B cell (primary cell): ENCODE measurements around the gene EFNA2. TPM values are rescaled to one million over a fixed set of nuclear protein-coding genes. Genes with fewer than 3 reads are reported as not detected.
"Not testable (repeated sequence)": the region's sequence is repeated elsewhere in the genome, so short reads cannot be mapped to it uniquely, and the experiment has no call there.

Source experiments
- ATAC-seq: fragments of 200-7000 bp; cut with Tn5 transposase; one replicate; pipeline ENCODE4 v1.10.0; 2021; ENCODE audit warnings: low read depth, mild to moderate bottlenecking, moderate number of reproducible peaks, moderate library complexity
- CTCF ChIA-PET: fragments of 350-600 bp; sonication (Branson Sonifier 250); formaldehyde crosslinking; loops from one replicate; lab custom pipeline; 2021; ENCODE audit warnings: antibody characterized with exemption, inconsistent platforms; lab: Charles Lee
- POLR2A ChIA-PET: fragments of 350-600 bp; sonication (Branson Sonifier 250); formaldehyde crosslinking; loops from one replicate; lab custom pipeline; 2021; ENCODE audit warnings: antibody characterized with exemption; lab: Charles Lee
- DNase-seq: peaks from one replicate; pipeline ENCODE4 v3.0.0; 2013
- H2AFZ ChIP-seq: 2 replicates; pipeline ENCODE4 v1.6.1; 2012; ENCODE audit warnings: mild to moderate bottlenecking, low read depth, low read length; ENCODE audit not compliant: insufficient read depth, poor library complexity, severe bottlenecking
- H3K27ac ChIP-seq, 2 donors: 1 replicate in 1 of 2; 2 replicates in 1 of 2; pipeline ENCODE4 v1.5.1; 2012 to 2013; ENCODE audit warnings: low read length in 2 of 2, mild to moderate bottlenecking in 2 of 2, moderate library complexity in 1 of 2
- H3K27me3 ChIP-seq, 4 experiments: fragments of 200-600 bp in 1 of 4; sonication (generic) in 1 of 4; replicated peaks in 1 of 4; 1 replicate in 2 of 4; 2 replicates in 2 of 4; pipeline versions ENCODE4 v1.6.1 to v1.7.0; 2013 to 2016; ENCODE audit warnings: low read length in 3 of 4, mild to moderate bottlenecking in 2 of 4, mixed read lengths in 1 of 4, moderate library complexity in 1 of 4; ENCODE audit not compliant: insufficient read depth in 4 of 4, control insufficient read depth in 3 of 4; ENCODE audit errors: control extremely low read depth in 1 of 4
- H3K36me3 ChIP-seq, 2 experiments: replicated peaks in 1 of 2; 1 replicate in 1 of 2; 2 replicates in 1 of 2; pipeline versions ENCODE4 v1.6.1 to v1.7.1; 2013; ENCODE audit warnings: low read length in 1 of 2; ENCODE audit not compliant: insufficient read depth in 2 of 2, control insufficient read depth in 1 of 2; ENCODE audit errors: control extremely low read depth in 1 of 2, extremely low read depth in 1 of 2
- H3K4me1 ChIP-seq, 2 donors: fragments of 200-600 bp in 1 of 2; sonication (generic) in 1 of 2; 1 replicate in 1 of 2; 2 replicates in 1 of 2; pipeline versions ENCODE4 v1.5.1 to v1.6.1; 2013 to 2017; ENCODE audit warnings: low read length in 2 of 2; ENCODE audit not compliant: control insufficient read depth in 2 of 2, insufficient read depth in 2 of 2
- H3K4me2 ChIP-seq: replicated peaks from 2 replicates; pipeline ENCODE3; 2012; ENCODE audit warnings: mild to moderate bottlenecking, low read depth, low read length; ENCODE audit not compliant: poor library complexity, severe bottlenecking
- H3K4me3 ChIP-seq, 5 experiments: fragments of 200-600 bp in 1 of 5; sonication (generic) in 1 of 5; 1 replicate in 3 of 5; 2 replicates in 2 of 5; pipeline versions ENCODE4 v1.5.1 to v1.7.0; 2011 to 2016; ENCODE audit warnings: low read length in 4 of 5, mild to moderate bottlenecking in 4 of 5, low read depth in 2 of 5, control low read depth in 1 of 5, moderate library complexity in 1 of 5; ENCODE audit not compliant: insufficient read depth in 1 of 5; ENCODE audit errors: control extremely low read depth in 1 of 5, extremely low read depth in 1 of 5
- H3K79me2 ChIP-seq: fragments of 200-600 bp; sonication (generic); one replicate; pipeline ENCODE4 v1.6.0; 2016; ENCODE audit warnings: low read length; ENCODE audit not compliant: control insufficient read depth, insufficient read depth
- H3K9ac ChIP-seq: fragments of 200-600 bp; sonication (generic); 2 replicates; pipeline ENCODE4 v1.6.1; 2017; ENCODE audit warnings: mild to moderate bottlenecking, low read length, moderate library complexity
- H3K9me3 ChIP-seq, 3 donors: one replicate each; pipeline versions ENCODE4 v1.6.1 to v1.7.1; 2013; ENCODE audit warnings: low read length in 2 of 3; ENCODE audit not compliant: control insufficient read depth in 2 of 3, insufficient read depth in 1 of 3; ENCODE audit errors: control extremely low read depth in 1 of 3
- H4K20me1 ChIP-seq: 2 replicates; pipeline ENCODE4 v1.6.0; 2012; ENCODE audit warnings: mild to moderate bottlenecking, low read length; ENCODE audit not compliant: insufficient read depth, control insufficient read depth, poor library complexity, severe bottlenecking
- H3K27ac Mint-ChIP-seq: one replicate; pipeline ENCODE4 v1.8.0; 2021; ENCODE audit warnings: mixed read lengths
- H3K27me3 Mint-ChIP-seq: one replicate; pipeline ENCODE4 v1.8.0; 2021; ENCODE audit warnings: mixed read lengths
- H3K4me1 Mint-ChIP-seq: one replicate; pipeline ENCODE4 v1.8.0; 2021; ENCODE audit warnings: mixed read lengths
- H3K4me3 Mint-ChIP-seq: one replicate; pipeline ENCODE4 v1.8.0; 2021; ENCODE audit warnings: mixed read lengths
- H3K9me3 Mint-ChIP-seq: one replicate; pipeline ENCODE4 v1.8.0; 2022; ENCODE audit warnings: mixed read lengths; ENCODE audit not compliant: insufficient read depth
- EZH2 ChIP-seq: IDR thresholded peaks from 2 replicates; pipeline ENCODE4 v1.6.1; 2012; ENCODE audit warnings: borderline replicate concordance, low read depth, mild to moderate bottlenecking, moderate library complexity, low read length; ENCODE audit not compliant: insufficient read depth, poor library complexity, severe bottlenecking
- WGBS: methylation state at CpG from one replicate; pipeline ENCODE4 v1.1.5; 2013; ENCODE audit warnings: missing lambda C conversion rate; ENCODE audit not compliant: insufficient coverage; 5-methylcytosine and 5-hydroxymethylcytosine counted together
- intact Hi-C: fragments of 100-400 bp; cut with micrococcal nuclease; formaldehyde crosslinking; loops from one replicate; pipeline ENCODE4 v1.10.0; 2022
- polyA plus RNA-seq: library from polyadenylated mRNA; depleted of rRNA; stranded (reverse); fragments of >200 nt; gene quantifications from 2 replicates; pipeline ENCODE4 v1.2.3, GENCODE V29; 2012
- total RNA-seq, 2 donors: library from RNA; stranded (reverse); fragments of 120-200 nt in 1 of 2; gene quantifications; 1 replicate in 1 of 2; 2 replicates in 1 of 2; pipeline versions ENCODE4 v1.2.3 to v1.2.4, GENCODE V29; 2013 to 2022
- TF ChIP-seq, protein P1 (sequence below): fragments of 200-600 bp; IDR thresholded peaks from one replicate; pipeline ENCODE4 v1.8.0; 2022; ENCODE audit warnings: antibody characterized with exemption, mild to moderate bottlenecking

The EFNA2 gene
- total and polyA plus RNA-seq, 2 donors (not counting 1 experiment from before 2014, with no cell fraction given) = not detected

- no peak overlapping the region for H3K4me3 ChIP-seq
- Mint-ChIP-seq H3K27me3 (no peaks in the 10 kb centered on the region), H3K27ac (peak overlapping the region; percentile 46), H3K9me3 (no peaks in the 10 kb centered on the region), H3K4me3 (no peak overlapping the region), H3K4me1 (peaks cover 26% of the 10 kb centered on the region)
- WGBS = 86% methylated on average over 22 of the region's 26 CpGs
- H3K27ac ChIP-seq = no peak overlapping the region
- H3K4me2 ChIP-seq = peak overlapping the region; percentile 90
- no peak overlapping the region for H3K9ac ChIP-seq
- no peak overlapping the region for H2AFZ ChIP-seq
- H3K27me3 ChIP-seq = no peaks in the 10 kb centered on the region
- no peak for TF ChIP-seq EZH2
- TF ChIP-seq, protein P1, sequence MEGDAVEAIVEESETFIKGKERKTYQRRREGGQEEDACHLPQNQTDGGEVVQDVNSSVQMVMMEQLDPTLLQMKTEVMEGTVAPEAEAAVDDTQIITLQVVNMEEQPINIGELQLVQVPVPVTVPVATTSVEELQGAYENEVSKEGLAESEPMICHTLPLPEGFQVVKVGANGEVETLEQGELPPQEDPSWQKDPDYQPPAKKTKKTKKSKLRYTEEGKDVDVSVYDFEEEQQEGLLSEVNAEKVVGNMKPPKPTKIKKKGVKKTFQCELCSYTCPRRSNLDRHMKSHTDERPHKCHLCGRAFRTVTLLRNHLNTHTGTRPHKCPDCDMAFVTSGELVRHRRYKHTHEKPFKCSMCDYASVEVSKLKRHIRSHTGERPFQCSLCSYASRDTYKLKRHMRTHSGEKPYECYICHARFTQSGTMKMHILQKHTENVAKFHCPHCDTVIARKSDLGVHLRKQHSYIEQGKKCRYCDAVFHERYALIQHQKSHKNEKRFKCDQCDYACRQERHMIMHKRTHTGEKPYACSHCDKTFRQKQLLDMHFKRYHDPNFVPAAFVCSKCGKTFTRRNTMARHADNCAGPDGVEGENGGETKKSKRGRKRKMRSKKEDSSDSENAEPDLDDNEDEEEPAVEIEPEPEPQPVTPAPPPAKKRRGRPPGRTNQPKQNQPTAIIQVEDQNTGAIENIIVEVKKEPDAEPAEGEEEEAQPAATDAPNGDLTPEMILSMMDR = no peak
- ATAC-seq (no peak), DNase-seq (peak; percentile 46)
- POLR2A ChIA-PET = interaction anchor here (0.6 to 7.8 kb wide), 6 partner anchors 9 to 299 kb away, joined by 3 to 402 read pairs (median 12); partner anchors contain the start of genes CIRBP and FAM174C
- H3K79me2 ChIP-seq = peaks cover 29% of the 10 kb centered on the region
- H3K4me1 ChIP-seq = peaks cover 33 to 52% of the 10 kb centered on the region in 2 donors
- intact Hi-C loops = loop anchor here (10.0 kb wide), 3 partner anchors 221 to 1939 kb away; partner anchors contain the start of genes CNN2, NCLN, RNU6-2 and TMEM259
- CTCF ChIA-PET = interaction anchor here (0.5 to 8.0 kb wide), 10 partner anchors 8 to 382 kb away, joined by 3 to 658 read pairs (median 19); partner anchors contain the start of genes ABCA7, CIRBP and FAM174C
- no peaks in the 10 kb centered on the region for H3K9me3 ChIP-seq
- H4K20me1 ChIP-seq = peaks cover 22% of the 10 kb centered on the region
- peaks cover 0 to 4% of the 10 kb centered on the region in 2 experiments for H3K36me3 ChIP-seq
These were observed 40.0 kb upstream of the EFNA2 start for GRCh38 chr19:1245494-1246264.

GRCh38 chr19:1246265-1247087 lies 39.2 kb upstream of the EFNA2 start:
- intact Hi-C loops = loop anchor here (10.0 kb wide), 3 partner anchors 222 to 1938 kb away; partner anchors contain the start of genes CNN2, NCLN, RNU6-2 and TMEM259
- peak overlapping the region; percentile 61 for H3K27ac Mint-ChIP-seq
- H3K4me3 Mint-ChIP-seq = peak overlapping the region; percentile 26
- ChIA-PET POLR2A (interaction anchor here (0.6 to 7.8 kb wide), 6 partner anchors 8 to 40 kb away, joined by 5 to 402 read pairs (median 12); partner anchors contain the start of genes CIRBP and FAM174C), CTCF (interaction anchor here (0.5 to 8.0 kb wide), 4 partner anchors 19 to 126 kb away, joined by 4 to 658 read pairs (median 42); partner anchors contain the start of genes CIRBP and FAM174C)
- H3K9ac ChIP-seq, H3K4me3 ChIP-seq, H2AFZ ChIP-seq, H3K27me3 ChIP-seq, H3K4me2 ChIP-seq, H3K27me3 Mint-ChIP-seq, H3K9me3 Mint-ChIP-seq, H3K36me3 ChIP-seq, H3K9me3 ChIP-seq, ATAC-seq, H3K27ac ChIP-seq: not testable (repeated sequence)
- H3K79me2 ChIP-seq = peaks cover 36% of the 10 kb centered on the region
- peaks cover 26% of the 10 kb centered on the region for H3K4me1 Mint-ChIP-seq
- peaks cover 25% of the 10 kb centered on the region for H4K20me1 ChIP-seq
- peak; percentile 42 for DNase-seq
- 89% methylated on average over 19 of the region's 27 CpGs for WGBS
- peaks cover 27 to 49% of the 10 kb centered on the region in 2 donors for H3K4me1 ChIP-seq
